CD14-positive monocyte (primary cell): ENCODE data around the gene CSTPP1. TPM values are rescaled to one million over a fixed set of nuclear protein-coding genes. Genes with fewer than 3 reads are reported as not detected.

ENCODE experiments used
- DNase-seq, 3 donors: peaks; one replicate each; pipeline ENCODE4 v3.0.0-alpha.2; 2011 to 2022
- H2AFZ ChIP-seq: 2 replicates; pipeline ENCODE4 v1.6.0; 2012; ENCODE audit warnings: mild to moderate bottlenecking, low read depth, low read length, inconsistent platforms; ENCODE audit not compliant: insufficient read depth, poor library complexity, severe bottlenecking
- H3K27ac ChIP-seq, 2 donors: 1 replicate in 1 of 2; 2 replicates in 1 of 2; pipeline ENCODE4 v1.5.1; 2012 to 2013; ENCODE audit warnings: low read length in 2 of 2, control low read depth in 1 of 2, inconsistent platforms in 1 of 2, low read depth in 1 of 2, mild to moderate bottlenecking in 1 of 2
- H3K27me3 ChIP-seq, 2 donors: one replicate each; pipeline versions ENCODE4 v1.6.0 to v1.6.1; 2011 to 2013; ENCODE audit warnings: low read length in 2 of 2; ENCODE audit not compliant: control insufficient read depth in 2 of 2, insufficient read depth in 2 of 2
- H3K36me3 ChIP-seq, 2 donors: replicated peaks in 1 of 2; 1 replicate in 1 of 2; 2 replicates in 1 of 2; pipeline versions ENCODE4 v1.5.1 to v1.6.1; 2012 to 2013; ENCODE audit warnings: low read length in 2 of 2, control low read depth in 1 of 2, inconsistent platforms in 1 of 2, mild to moderate bottlenecking in 1 of 2; ENCODE audit not compliant: insufficient read depth in 2 of 2, control insufficient read depth in 1 of 2
- H3K4me1 ChIP-seq, 2 donors: 1 replicate in 1 of 2; 2 replicates in 1 of 2; pipeline versions ENCODE4 v1.5.1 to v1.6.1; 2012 to 2013; ENCODE audit warnings: low read length in 2 of 2, control low read depth in 1 of 2, inconsistent platforms in 1 of 2, mild to moderate bottlenecking in 1 of 2, moderate library complexity in 1 of 2; ENCODE audit not compliant: insufficient read depth in 2 of 2, control insufficient read depth in 1 of 2
- H3K4me2 ChIP-seq: replicated peaks from 2 replicates; pipeline ENCODE3; 2012; ENCODE audit warnings: low read length, moderate library complexity, mild to moderate bottlenecking; ENCODE audit not compliant: poor library complexity, severe bottlenecking; ENCODE audit errors: extremely low read depth
- H3K4me3 ChIP-seq, 3 experiments: fragments of 200-600 bp in 1 of 3; sonication (generic) in 1 of 3; replicated peaks in 1 of 3; 1 replicate in 2 of 3; 2 replicates in 1 of 3; pipeline ENCODE4 v1.5.1; 2011 to 2013; ENCODE audit warnings: low read length in 3 of 3, mild to moderate bottlenecking in 3 of 3, control low read depth in 2 of 3, low read depth in 2 of 3, inconsistent platforms in 1 of 3, moderate library complexity in 1 of 3
- H3K79me2 ChIP-seq: 2 replicates; pipeline ENCODE4 v1.6.0; 2012; ENCODE audit warnings: mild to moderate bottlenecking, control low read depth, inconsistent platforms, low read length, moderate library complexity; ENCODE audit not compliant: insufficient read depth
- H3K9ac ChIP-seq: 2 replicates; pipeline ENCODE4 v1.6.0; 2017; ENCODE audit warnings: low read length, mild to moderate bottlenecking; ENCODE audit not compliant: insufficient read depth, poor library complexity, severe bottlenecking
- H3K9me3 ChIP-seq, 2 donors: replicated peaks in 1 of 2; 1 replicate in 1 of 2; 2 replicates in 1 of 2; pipeline versions ENCODE4 v1.5.1 to v1.6.1; 2012 to 2013; ENCODE audit warnings: low read length in 2 of 2, control low read depth in 1 of 2; ENCODE audit not compliant: control insufficient read depth in 1 of 2, insufficient read depth in 1 of 2
- H4K20me1 ChIP-seq: 2 replicates; pipeline ENCODE4 v1.6.0; 2012; ENCODE audit warnings: mild to moderate bottlenecking, low read length, control low read depth, moderate library complexity; ENCODE audit not compliant: insufficient read depth
- H3K27ac Mint-ChIP-seq, 7 donors: one replicate each; pipeline ENCODE4 v1.8.0; 2020; ENCODE audit warnings: mild to moderate bottlenecking in 7 of 7, mixed read lengths in 7 of 7, moderate library complexity in 6 of 7, inconsistent platforms in 2 of 7
- H3K27me3 Mint-ChIP-seq, 3 donors: one replicate each; pipeline ENCODE4 v1.8.0; 2021 to 2022; ENCODE audit warnings: low read depth in 3 of 3, mild to moderate bottlenecking in 3 of 3, mixed read lengths in 3 of 3, moderate library complexity in 3 of 3, inconsistent platforms in 1 of 3
- H3K36me3 Mint-ChIP-seq, 2 donors: one replicate each; pipeline ENCODE4 v1.8.0; 2020; ENCODE audit warnings: mixed read lengths in 2 of 2, inconsistent platforms in 1 of 2, mild to moderate bottlenecking in 1 of 2
- H3K4me1 Mint-ChIP-seq: one replicate; pipeline ENCODE4 v1.8.0; 2020; ENCODE audit warnings: mild to moderate bottlenecking, mixed read lengths
- H3K4me3 Mint-ChIP-seq, 2 donors: one replicate each; pipeline ENCODE4 v1.8.0; 2020; ENCODE audit warnings: mild to moderate bottlenecking in 2 of 2, mixed read lengths in 2 of 2, moderate library complexity in 1 of 2
- H3K9me3 Mint-ChIP-seq, 7 donors: one replicate each; pipeline ENCODE4 v1.8.0; 2020 to 2022; ENCODE audit warnings: mixed read lengths in 7 of 7, mild to moderate bottlenecking in 6 of 7, moderate library complexity in 6 of 7, inconsistent platforms in 2 of 7
- CTCF ChIP-seq: fragments of 200-600 bp; IDR thresholded peaks from one replicate; pipeline ENCODE4 v1.8.0; 2022; ENCODE audit warnings: antibody characterized with exemption, mild to moderate bottlenecking
- WGBS: methylation state at CpG from one replicate; pipeline ENCODE4 v1.1.5; 2013; ENCODE audit warnings: missing lambda C conversion rate; ENCODE audit not compliant: insufficient coverage; 5-methylcytosine and 5-hydroxymethylcytosine counted together
- intact Hi-C, 2 donors: fragments of 100-400 bp; cut with micrococcal nuclease; formaldehyde crosslinking; loops; one replicate each; pipeline versions ENCODE4 v1.15.0 to v1.15.1; 2023
- polyA plus RNA-seq, 3 donors: library from polyadenylated mRNA; depleted of rRNA in 1 of 3; unstranded in 2 of 3; stranded (reverse) in 1 of 3; fragments of 300-500 nt in 2 of 3; fragments of >200 nt in 1 of 3; fragmentation: Illumina TruSeq in 2 of 3; gene quantifications; 1 replicate in 2 of 3; 2 replicates in 1 of 3; pipeline ENCODE4 v1.2.3, GENCODE V29; 2012 to 2021

Gene CSTPP1
- polyA plus RNA-seq, 3 donors = 4.5 to 6.5 (median 5.9) TPM

- Histone ChIP-seq H2AFZ (no peak overlapping the region), H3K36me3 (no peaks in the 10 kb centered on the region), H3K27ac (no peak overlapping the region), H3K4me2 (no peak overlapping the region), H3K9me3 (peaks cover 0 to 9% of the 10 kb centered on the region in 2 donors), H3K4me1 (no peaks in the 10 kb centered on the region), H3K4me3 (no peak overlapping the region), H3K27me3 (no peaks in the 10 kb centered on the region), H3K79me2 (no peaks in the 10 kb centered on the region), H3K9ac (no peak overlapping the region), H4K20me1 (no peaks in the 10 kb centered on the region)
- H3K4me3 Mint-ChIP-seq = no peak overlapping the region
- H3K27ac Mint-ChIP-seq = no peak overlapping the region
- peaks cover 3 to 17% (median 13%) of the 10 kb centered on the region in 7 donors for H3K9me3 Mint-ChIP-seq
- peaks cover 0 to 6% of the 10 kb centered on the region in 2 donors for H3K36me3 Mint-ChIP-seq
- no peak for DNase-seq
- peaks cover 3% of the 10 kb centered on the region for H3K4me1 Mint-ChIP-seq
- WGBS = 100% methylated on average over 2 of the region's 3 CpGs
- intact Hi-C loops = no loop called here
- H3K27me3 Mint-ChIP-seq = no peaks in the 10 kb centered on the region
- no peak for TF ChIP-seq CTCF
Measured at GRCh38 chr11:46963844-46964243, 27.3 kb downstream of the CSTPP1 start.

GRCh38 chr11:46966773-46967172 lies 30.2 kb downstream of the CSTPP1 start:
- H3K4me1 Mint-ChIP-seq = peaks cover 4% of the 10 kb centered on the region
- no CpG with 5 or more reads among the region's 2 CpGs for WGBS

More at GRCh38 chr11:46966773-46967172, 30.2 kb downstream of the CSTPP1 start:
- Histone ChIP-seq H3K27ac (no peak overlapping the region), H4K20me1 (no peaks in the 10 kb centered on the region), H3K4me2 (no peak overlapping the region), H3K79me2 (no peaks in the 10 kb centered on the region), H2AFZ (no peak overlapping the region), H3K9ac (no peak overlapping the region), H3K4me1 (peaks cover 3% of the 10 kb centered on the region in 2 donors), H3K9me3 (peaks cover 0 to 4% of the 10 kb centered on the region in 2 donors), H3K4me3 (no peak overlapping the region), H3K36me3 (no peaks in the 10 kb centered on the region), H3K27me3 (no peaks in the 10 kb centered on the region)
- peaks cover 0 to 4% of the 10 kb centered on the region in 2 donors for H3K36me3 Mint-ChIP-seq
- no peaks in the 10 kb centered on the region for H3K27me3 Mint-ChIP-seq
- H3K4me3 Mint-ChIP-seq = no peak overlapping the region
- H3K27ac Mint-ChIP-seq = no peak overlapping the region
- peaks cover 0 to 8% (median 3%) of the 10 kb centered on the region in 7 donors for H3K9me3 Mint-ChIP-seq
- no peak for DNase-seq
- intact Hi-C loops = no loop called here
- no peak for TF ChIP-seq CTCF
